Type B pancreatic cell (in vitro differentiated cells): ENCODE data around the gene LARP4B. TPM values are rescaled to one million over a fixed set of nuclear protein-coding genes. Genes with fewer than 3 reads are reported as not detected.

ENCODE experiments used
- DNase-seq: peaks from one replicate; pipeline ENCODE4 v3.0.0; 2021; ENCODE audit warnings: mixed read lengths; ENCODE audit not compliant: unreplicated experiment; ENCODE audit errors: extremely low spot score
- H3K27ac Mint-ChIP-seq: 2 replicates; pipeline ENCODE4 v1.8.0; 2021; ENCODE audit warnings: mild to moderate bottlenecking, mixed read lengths
- H3K27me3 Mint-ChIP-seq: 2 replicates; pipeline ENCODE4 v1.8.0; 2021; ENCODE audit warnings: mixed read lengths
- H3K36me3 Mint-ChIP-seq: 2 replicates; pipeline ENCODE4 v1.8.0; 2021; ENCODE audit warnings: mixed read lengths
- H3K4me1 Mint-ChIP-seq: one replicate; pipeline ENCODE4 v1.8.0; 2021; ENCODE audit warnings: mixed read lengths; ENCODE audit not compliant: unreplicated experiment
- H3K4me3 Mint-ChIP-seq: 2 replicates; pipeline ENCODE4 v1.8.0; 2021; ENCODE audit warnings: mild to moderate bottlenecking, mixed read lengths
- H3K9me3 Mint-ChIP-seq: 2 replicates; pipeline ENCODE4 v1.8.0; 2021; ENCODE audit warnings: mixed read lengths
- CTCF ChIP-seq: fragments of 200-600 bp; sonication (generic); conservative IDR thresholded peaks from 2 replicates; pipeline ENCODE4 v1.5.0; 2021; ENCODE audit warnings: antibody characterized with exemption, mild to moderate bottlenecking
- total RNA-seq: library from RNA; stranded (reverse); gene quantifications from 2 replicates; pipeline ENCODE4 v1.2.1, GENCODE V29; 2021; ENCODE audit warnings: low replicate concordance

The LARP4B gene
- total RNA-seq, 1 donor from 2014 or later: 82.1 TPM

- Mint-ChIP-seq H3K4me3 (no peak overlapping the region), H3K9me3 (peaks cover 3% of the 10 kb centered on the region), H3K4me1 (peaks cover 24% of the 10 kb centered on the region), H3K27me3 (no peaks in the 10 kb centered on the region), H3K27ac (no peak overlapping the region), H3K36me3 (peaks cover 66% of the 10 kb centered on the region)
- TF ChIP-seq CTCF: no peak
- no peak for DNase-seq
Observed at GRCh38 chr10:855079-855478, 76.4 kb downstream of the LARP4B start.

GRCh38 chr10:853017-853416 is 78.5 kb downstream of the LARP4B start:
- Mint-ChIP-seq H3K4me3 (no peak overlapping the region), H3K27me3 (no peaks in the 10 kb centered on the region), H3K9me3 (peaks cover 3% of the 10 kb centered on the region), H3K27ac (no peak overlapping the region), H3K4me1 (peaks cover 21% of the 10 kb centered on the region), H3K36me3 (peaks cover 67% of the 10 kb centered on the region)
- no peak for DNase-seq
- no peak for TF ChIP-seq CTCF

GRCh38 chr10:852386-852785 is 79.1 kb downstream of the LARP4B start:
- Mint-ChIP-seq H3K36me3 (peaks cover 67% of the 10 kb centered on the region), H3K4me3 (no peak overlapping the region), H3K9me3 (peaks cover 3% of the 10 kb centered on the region), H3K27ac (no peak overlapping the region), H3K27me3 (no peaks in the 10 kb centered on the region), H3K4me1 (peaks cover 18% of the 10 kb centered on the region)
- DNase-seq: no peak
- TF ChIP-seq CTCF: no peak

- H3K9me3 Mint-ChIP-seq: peaks cover 3% of the 10 kb centered on the region
- peaks cover 16% of the 10 kb centered on the region for H3K4me1 Mint-ChIP-seq
- H3K27me3 Mint-ChIP-seq: no peaks in the 10 kb centered on the region
- no peak overlapping the region for H3K4me3 Mint-ChIP-seq
- DNase-seq: no peak
- H3K27ac Mint-ChIP-seq: no peak overlapping the region
- no peak for TF ChIP-seq CTCF
- H3K36me3 Mint-ChIP-seq: peaks cover 69% of the 10 kb centered on the region
Observed at GRCh38 chr10:851901-852300, 79.6 kb downstream of the LARP4B start.

- no peaks in the 10 kb centered on the region for H3K27me3 Mint-ChIP-seq
- peaks cover 67% of the 10 kb centered on the region for H3K36me3 Mint-ChIP-seq
- H3K27ac Mint-ChIP-seq: no peak overlapping the region
- no peak for DNase-seq
- no peak overlapping the region for H3K4me3 Mint-ChIP-seq
- no peak for TF ChIP-seq CTCF
- H3K4me1 Mint-ChIP-seq: peaks cover 21% of the 10 kb centered on the region
- peaks cover 3% of the 10 kb centered on the region for H3K9me3 Mint-ChIP-seq
Observed at GRCh38 chr10:850093-850492, 81.4 kb downstream of the LARP4B start.

- H3K9me3 Mint-ChIP-seq: peaks cover 3% of the 10 kb centered on the region
- no peak overlapping the region for H3K4me3 Mint-ChIP-seq
- no peak for DNase-seq
Observed at GRCh38 chr10:847868-848267, 83.6 kb downstream of the LARP4B start.

More at GRCh38 chr10:847868-848267, 83.6 kb downstream of the LARP4B start:
- no peak for TF ChIP-seq CTCF
- Mint-ChIP-seq H3K27me3 (no peaks in the 10 kb centered on the region), H3K27ac (no peak overlapping the region), H3K4me1 (peaks cover 23% of the 10 kb centered on the region), H3K36me3 (peaks cover 61% of the 10 kb centered on the region)
